Hindlimb muscle (tissue), 1 donor: ENCODE measurements around the gene RPL13A. TPM values are rescaled to one million over a fixed set of nuclear protein-coding genes. Genes with fewer than 3 reads are reported as not detected.

Experiments used
- DNase-seq: peaks from one replicate; pipeline ENCODE4 v3.0.0-alpha.2; 2013
- polyA plus RNA-seq: library from polyadenylated mRNA; unstranded; fragments of 120-200 nt; gene quantifications from one replicate; pipeline ENCODE4 v1.2.1, GENCODE V29; 2013; ENCODE audit not compliant: insufficient read length

Gene RPL13A
- polyA plus RNA-seq, 1 donor = 4,873 TPM

- DNase-seq = no peak
These were observed 20.5 kb downstream of the RPL13A start for GRCh38 chr19:49507803-49508494.

DNA sequence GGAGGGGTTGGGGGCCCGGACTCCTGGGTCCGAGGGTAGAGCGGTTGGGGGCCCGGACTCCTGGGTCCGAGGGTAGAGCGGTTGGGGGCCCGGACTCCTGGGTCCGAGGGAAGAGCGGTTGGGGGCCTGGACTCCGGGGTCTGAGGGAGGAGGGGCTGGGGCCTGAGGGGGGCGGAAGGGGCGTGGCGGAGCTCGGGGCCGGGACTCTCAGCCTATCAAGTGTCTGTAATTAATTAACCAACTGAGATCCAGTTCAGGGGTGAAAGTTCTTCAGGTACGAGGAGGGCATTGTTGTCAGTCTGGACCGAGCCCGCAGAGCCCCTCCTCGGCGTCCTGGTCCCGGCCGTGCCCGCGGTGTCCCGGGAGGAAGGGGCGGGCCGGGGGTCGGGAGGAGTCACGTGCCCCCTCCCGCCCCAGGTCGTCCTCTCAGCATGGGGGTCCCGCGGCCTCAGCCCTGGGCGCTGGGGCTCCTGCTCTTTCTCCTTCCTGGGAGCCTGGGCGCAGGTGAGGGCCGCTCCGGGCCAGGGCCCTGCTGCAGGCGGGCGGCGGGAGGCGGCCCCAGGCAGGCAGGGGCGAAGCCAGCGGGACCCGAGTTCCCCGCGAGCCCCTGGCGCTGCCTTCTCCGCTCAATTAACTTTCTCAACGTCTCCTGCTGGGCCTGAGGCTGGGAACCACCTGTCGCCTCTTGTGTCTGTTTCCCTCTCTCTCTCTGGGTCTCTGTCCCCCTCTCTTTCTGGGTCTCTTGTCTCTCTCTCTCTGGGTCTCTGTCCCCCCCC lies 25.8 kb downstream of the RPL13A start:
- peak; percentile 71 for DNase-seq

DNA sequence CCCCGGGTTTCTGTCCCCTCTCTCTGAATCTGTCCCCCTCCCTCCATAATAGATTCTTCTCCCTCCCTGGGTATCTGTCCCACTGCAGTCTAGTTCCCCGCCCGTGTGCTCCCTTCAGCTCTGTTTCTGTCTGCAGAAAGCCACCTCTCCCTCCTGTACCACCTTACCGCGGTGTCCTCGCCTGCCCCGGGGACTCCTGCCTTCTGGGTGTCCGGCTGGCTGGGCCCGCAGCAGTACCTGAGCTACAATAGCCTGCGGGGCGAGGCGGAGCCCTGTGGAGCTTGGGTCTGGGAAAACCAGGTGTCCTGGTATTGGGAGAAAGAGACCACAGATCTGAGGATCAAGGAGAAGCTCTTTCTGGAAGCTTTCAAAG lies 26.3 kb downstream of the RPL13A start:
- DNase-seq = no peak

GRCh38 chr19:49514151-49514550 lies 26.7 kb downstream of the RPL13A start:
- no peak for DNase-seq

GRCh38 chr19:49515767-49516166 lies 28.4 kb downstream of the RPL13A start:
- no peak for DNase-seq

GRCh38 chr19:49518033-49518432 lies 30.6 kb downstream of the RPL13A start:
- DNase-seq = no peak

GRCh38 chr19:49520705-49521319 lies 33.4 kb downstream of the RPL13A start:
- no peak for DNase-seq

DNA sequence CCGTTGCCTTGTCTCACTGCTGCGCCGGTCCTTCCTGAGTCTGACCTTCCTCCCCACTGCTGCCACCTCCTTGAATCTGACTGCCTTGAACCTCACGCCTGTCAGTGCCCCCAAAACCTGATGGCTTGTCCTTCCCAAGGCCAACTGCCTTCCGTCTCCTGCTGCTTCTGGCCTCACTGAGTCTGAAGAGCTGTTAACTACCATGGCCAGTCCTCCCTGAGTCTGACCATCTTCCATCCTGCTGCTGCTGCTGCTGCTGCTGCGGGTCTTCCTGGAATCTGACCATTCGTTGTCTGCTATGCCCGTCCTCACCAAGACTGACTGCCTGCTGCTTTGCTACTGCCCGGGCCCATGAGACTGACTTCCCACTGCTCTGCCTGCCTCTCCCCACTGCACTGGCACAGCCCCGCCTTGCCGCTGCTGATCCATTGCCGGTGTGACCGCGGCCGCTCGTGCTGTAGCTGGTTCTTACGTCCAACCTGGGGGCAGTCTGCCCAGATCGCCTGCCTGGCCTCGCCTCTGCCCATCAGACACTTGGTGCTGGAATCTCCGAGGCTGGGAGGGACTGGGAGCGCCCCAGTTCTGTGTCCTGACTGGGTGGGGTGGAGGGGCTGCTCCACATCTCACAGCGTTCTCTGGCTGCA lies 37.5 kb downstream of the RPL13A start:
- no peak for DNase-seq

DNA sequence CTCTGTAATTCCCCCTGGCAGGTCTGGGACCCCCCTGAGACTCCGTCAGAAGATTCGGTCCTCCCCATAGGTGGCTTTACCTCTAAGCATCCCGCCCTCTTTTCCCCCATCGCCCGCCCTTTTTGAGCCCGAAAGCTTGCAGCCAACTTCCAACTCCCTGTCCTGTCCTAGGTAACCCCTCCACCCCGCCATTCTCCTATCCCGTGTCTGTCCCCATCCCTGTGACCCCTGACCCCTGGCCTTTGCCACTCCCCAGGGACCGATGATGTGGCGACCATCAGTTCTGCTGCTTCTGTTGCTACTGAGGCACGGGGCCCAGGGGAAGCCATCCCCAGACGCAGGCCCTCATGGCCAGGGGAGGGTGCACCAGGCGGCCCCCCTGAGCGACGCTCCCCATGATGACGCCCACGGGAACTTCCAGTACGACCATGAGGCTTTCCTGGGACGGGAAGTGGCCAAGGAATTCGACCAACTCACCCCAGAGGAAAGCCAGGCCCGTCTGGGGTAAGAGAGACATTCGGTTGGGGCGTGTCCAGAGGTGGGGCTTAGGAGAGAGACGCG lies 40.9 kb downstream of the RPL13A start:
- DNase-seq = peak; percentile 54

GRCh38 chr19:49530708-49531107 lies 43.3 kb downstream of the RPL13A start:
- DNase-seq = no peak

DNA sequence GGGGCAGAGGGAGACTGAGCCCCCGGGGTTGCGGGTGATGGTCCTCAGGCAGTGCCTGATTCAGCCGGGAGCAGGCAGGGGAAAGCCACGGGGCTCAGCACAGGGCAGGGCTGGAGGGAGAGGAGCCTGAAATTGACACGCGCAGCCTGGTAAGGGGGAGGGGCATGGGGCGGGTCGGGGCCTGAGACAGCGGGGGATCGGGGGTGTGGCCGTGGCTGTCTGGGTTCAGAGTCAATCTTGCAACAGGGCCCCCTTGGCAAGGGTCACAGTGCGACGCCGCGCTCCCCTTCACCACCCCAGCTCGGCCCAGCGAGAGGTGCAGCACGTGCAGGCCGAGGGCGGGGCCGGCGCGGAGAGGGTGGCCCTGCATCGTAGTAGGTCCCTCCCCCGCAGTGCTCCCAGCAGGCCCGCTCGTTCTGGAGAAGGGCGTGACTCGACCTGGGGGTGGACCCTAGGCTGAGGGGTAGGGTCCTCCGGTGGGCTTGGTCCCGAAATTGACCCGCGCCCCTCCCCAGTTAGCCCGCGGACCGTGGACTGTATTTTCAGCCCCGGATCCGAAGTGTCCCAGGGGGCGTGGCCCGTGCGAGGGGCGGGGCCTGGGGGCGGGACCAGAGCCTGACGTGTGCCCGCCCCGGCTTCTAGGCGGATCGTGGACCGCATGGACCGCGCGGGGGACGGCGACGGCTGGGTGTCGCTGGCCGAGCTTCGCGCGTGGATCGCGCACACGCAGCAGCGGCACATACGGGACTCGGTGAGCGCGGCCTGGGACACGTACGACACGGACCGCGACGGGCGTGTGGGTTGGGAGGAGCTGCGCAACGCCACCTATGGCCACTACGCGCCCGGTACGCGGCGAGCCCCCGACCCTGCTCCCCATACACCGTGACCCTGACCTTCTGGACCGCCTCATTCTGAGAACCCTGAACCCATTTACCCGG lies 46.4 kb downstream of the RPL13A start:
- peak; percentile 75 for DNase-seq

DNA sequence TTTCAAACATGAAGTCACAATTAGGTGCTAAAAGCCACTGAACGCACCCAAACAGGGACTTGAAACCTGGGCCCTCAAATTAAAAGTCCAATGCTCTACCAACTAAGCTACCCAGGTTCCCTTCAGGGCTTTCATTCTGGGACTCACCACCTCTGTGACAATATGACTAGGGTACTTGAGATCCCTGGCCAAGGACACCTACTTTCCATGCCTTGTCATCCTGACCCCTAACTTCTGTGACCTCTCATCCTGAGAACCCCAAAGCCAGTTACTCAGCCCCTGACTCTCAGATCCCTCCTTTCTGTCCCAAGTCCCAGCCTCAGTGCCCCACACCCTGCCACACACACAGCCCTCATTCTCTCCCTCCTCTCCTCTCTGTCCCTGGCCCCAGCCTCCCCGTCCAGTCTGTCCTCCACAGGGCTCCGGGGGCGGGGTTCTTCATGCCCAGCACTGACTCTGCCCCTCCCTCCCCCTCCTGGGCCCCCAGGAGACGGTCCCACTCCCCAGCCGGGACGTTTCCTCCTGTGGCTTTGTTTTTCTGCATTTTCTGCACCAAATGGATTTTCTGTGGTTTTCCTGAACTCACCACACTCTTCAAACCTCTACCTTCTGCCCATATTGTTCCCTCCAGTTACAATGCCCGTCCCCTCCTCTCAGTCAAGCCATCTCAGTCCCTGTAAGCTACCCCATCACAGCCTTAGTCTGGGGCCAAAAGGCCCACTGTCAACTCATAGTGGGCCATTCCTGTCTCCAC lies 47.4 kb downstream of the RPL13A start:
- no peak for DNase-seq

DNA sequence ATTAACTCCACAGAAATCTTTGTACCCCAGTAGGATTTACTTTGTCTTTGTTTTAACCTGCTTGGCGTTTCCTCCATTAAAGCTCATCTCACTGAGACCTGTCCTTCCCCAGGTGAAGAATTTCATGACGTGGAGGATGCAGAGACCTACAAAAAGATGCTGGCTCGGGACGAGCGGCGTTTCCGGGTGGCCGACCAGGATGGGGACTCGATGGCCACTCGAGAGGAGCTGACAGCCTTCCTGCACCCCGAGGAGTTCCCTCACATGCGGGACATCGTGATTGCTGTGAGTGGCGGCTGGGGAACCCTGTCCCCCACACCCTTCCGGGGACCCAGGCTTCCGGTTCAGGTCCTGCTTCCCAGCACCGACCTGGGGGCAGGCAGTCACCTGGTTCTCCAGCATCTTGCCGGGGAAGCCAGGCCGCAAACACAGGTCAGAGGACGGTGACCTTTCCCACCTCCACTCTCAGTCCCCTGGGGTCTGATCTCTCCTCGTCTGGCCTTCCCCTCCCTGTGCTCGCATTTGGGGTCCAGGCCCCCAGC lies 49.6 kb downstream of the RPL13A start:
- DNase-seq = no peak

- DNase-seq = no peak
These were observed 51.2 kb downstream of the RPL13A start for GRCh38 chr19:49538643-49539042.

DNA sequence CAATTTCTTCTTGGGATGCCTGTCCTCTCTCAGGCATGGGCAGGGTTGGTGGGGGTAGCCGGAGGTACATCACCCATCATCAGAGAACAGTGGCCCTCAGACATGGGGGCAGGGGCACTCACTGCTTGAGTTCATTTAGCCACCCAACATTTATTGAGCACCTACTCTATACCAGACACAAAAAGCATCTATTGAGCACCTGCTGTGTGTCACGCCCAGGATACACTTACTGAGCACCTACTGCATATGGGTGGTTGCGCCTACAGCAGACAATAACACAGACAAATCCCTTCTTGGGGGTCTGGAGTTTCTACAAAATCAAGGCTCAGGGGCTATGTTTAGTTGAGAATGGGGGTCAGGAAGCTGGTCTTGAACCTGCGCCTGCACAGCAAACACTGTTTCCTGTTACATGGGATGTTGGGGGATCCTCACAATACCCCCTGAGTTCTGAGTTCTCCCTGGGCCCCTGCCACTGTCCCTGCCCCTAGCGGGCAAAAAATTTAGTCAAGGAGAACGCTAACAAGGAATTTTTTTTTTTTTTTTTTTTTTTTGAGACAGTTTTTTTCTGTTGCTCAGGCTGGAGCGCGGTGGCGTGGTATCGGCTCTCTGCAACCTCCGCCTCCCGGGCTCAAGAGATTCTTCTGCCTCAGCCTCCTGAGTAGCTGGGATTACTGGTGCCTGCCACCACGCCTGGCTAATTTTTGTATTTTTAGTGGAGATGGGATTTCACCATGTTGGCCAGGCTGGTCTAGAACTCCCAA lies 52.0 kb downstream of the RPL13A start:
- no peak for DNase-seq
